Tibial nerve (tissue), 4 donors: ENCODE results near the gene AUTS2. TPM values are rescaled to one million over a fixed set of nuclear protein-coding genes. Genes with fewer than 3 reads are reported as not detected.

ENCODE experiments used
- DNase-seq, 2 donors: peaks; one replicate each; pipeline ENCODE4 v3.0.0-alpha.2; 2019; ENCODE audit warnings: low spot score in 2 of 2
- H3K27ac ChIP-seq, 4 donors: fragments of 200-600 bp; sonication (generic) in 3 of 4; one replicate each; pipeline ENCODE4 v1.5.1; 2017 to 2019; ENCODE audit warnings: mild to moderate bottlenecking in 1 of 4
- H3K27me3 ChIP-seq, 2 donors: fragments of 200-600 bp; sonication (generic) in 1 of 2; one replicate each; pipeline versions ENCODE4 v1.5.1 to v1.6.0; 2017 to 2019
- H3K36me3 ChIP-seq, 3 donors: fragments of 200-600 bp; sonication (generic); one replicate each; pipeline ENCODE4 v1.5.1; 2018 to 2019
- H3K4me1 ChIP-seq, 4 donors: fragments of 200-600 bp; sonication (generic) in 3 of 4; one replicate each; pipeline ENCODE4 v1.5.1; 2017 to 2019
- H3K4me3 ChIP-seq, 4 donors: fragments of 200-600 bp; sonication (generic) in 3 of 4; one replicate each; pipeline ENCODE4 v1.5.1; 2017 to 2019; ENCODE audit warnings: mild to moderate bottlenecking in 1 of 4, moderate library complexity in 1 of 4
- H3K9me3 ChIP-seq, 4 donors: fragments of 200-600 bp; sonication (generic) in 3 of 4; one replicate each; pipeline ENCODE4 v1.5.1; 2017 to 2019
- EP300 ChIP-seq, 2 donors: sonication (generic); formaldehyde crosslinking; IDR thresholded peaks; one replicate each; pipeline ENCODE4 v1.6.1; 2017; ENCODE audit warnings: antibody characterized with exemption in 2 of 2, mild to moderate bottlenecking in 1 of 2
- POLR2A ChIP-seq, 2 donors: fragments of 450-650 bp; IDR thresholded peaks; one replicate each; pipeline ENCODE4 v1.6.1; 2017; ENCODE audit warnings: antibody characterized with exemption in 2 of 2, mild to moderate bottlenecking in 2 of 2, moderate library complexity in 2 of 2
- WGBS, 2 donors: methylation state at CpG; one replicate each; pipeline ENCODE4 v1.1.5; 2018; 5-methylcytosine and 5-hydroxymethylcytosine counted together
- total RNA-seq, 4 donors: library from RNA; depleted of rRNA; stranded (reverse); fragments of >200 nt; gene quantifications; one replicate each; pipeline ENCODE4 v1.1.0, GENCODE V29; 2016
- TF ChIP-seq, protein P1 (sequence below), 5 experiments: fragments of 200-600 bp in 3 of 5; fragments of 450-650 bp in 2 of 5; sonication (generic) in 3 of 5; IDR thresholded peaks; one replicate each; pipeline ENCODE4 v1.5.1; 2016 to 2019; ENCODE audit warnings: antibody characterized with exemption in 5 of 5, mild to moderate bottlenecking in 3 of 5, moderate library complexity in 2 of 5

Gene AUTS2
- total RNA-seq, 4 donors from 2014 or later, result 56.6 to 87.9 (median 71.6) TPM

DNA sequence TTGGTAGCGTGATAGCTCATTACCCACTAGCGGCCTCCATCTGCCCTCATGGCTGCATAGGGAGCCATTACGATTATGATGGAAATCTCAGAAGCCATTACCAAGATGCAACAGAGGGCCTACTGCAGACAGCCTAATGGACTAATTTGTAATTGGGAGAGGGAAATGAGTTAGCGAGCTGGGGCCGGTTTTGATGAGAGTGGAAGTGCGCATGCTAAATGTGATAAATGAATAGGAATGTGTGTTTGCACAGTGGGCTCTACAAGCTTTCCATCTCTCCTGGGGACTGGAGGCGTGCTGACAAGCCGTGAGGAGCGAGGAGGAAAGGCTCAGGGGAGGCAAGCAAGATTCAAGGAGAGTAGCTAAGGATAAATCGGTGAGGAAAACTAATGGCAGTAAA lies 889.2 kb downstream of the AUTS2 start:
- Histone ChIP-seq H3K27me3 (no peaks in the 10 kb centered on the region), H3K4me1 (peaks cover 0 to 7% (median 0%) of the 10 kb centered on the region in 4 donors)
- 94 to 98% methylated on average over 10 of the region's 10 CpGs for WGBS, 2 donors

DNA sequence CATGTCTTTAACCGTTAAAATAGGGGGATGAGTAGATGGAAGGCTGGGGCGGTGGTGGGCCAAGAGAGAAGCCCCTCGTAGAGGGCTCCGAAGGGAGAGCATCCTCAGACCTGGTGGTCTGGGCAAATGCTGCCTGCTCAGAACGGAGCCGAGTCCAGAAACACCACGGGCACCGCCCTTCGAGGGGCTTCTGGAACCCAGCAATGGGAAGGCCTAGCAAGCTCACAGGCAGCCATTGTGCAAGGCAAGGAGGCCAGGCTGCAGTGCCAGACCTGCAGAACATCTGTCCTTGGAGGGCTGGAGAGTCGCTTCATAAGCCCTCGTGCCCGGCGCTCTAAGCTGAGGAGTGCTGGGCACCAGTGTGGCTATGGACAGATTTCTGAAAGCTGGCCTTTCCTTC lies 889.6 kb downstream of the AUTS2 start:
- Histone ChIP-seq H3K27ac (no peak overlapping the region), H3K4me1 (peaks cover 0 to 7% (median 0%) of the 10 kb centered on the region in 4 donors), H3K9me3 (peaks cover 0 to 3% (median 0%) of the 10 kb centered on the region in 4 donors), H3K36me3 (no peaks in the 10 kb centered on the region), H3K27me3 (no peaks in the 10 kb centered on the region), H3K4me3 (no peak overlapping the region)
- no peak for DNase-seq
- TF ChIP-seq EP300 (IDR thresholded peaks at IDR 0.05) (no peak), POLR2A (IDR thresholded peaks at IDR 0.05) (no peak)
- TF ChIP-seq, protein P1, sequence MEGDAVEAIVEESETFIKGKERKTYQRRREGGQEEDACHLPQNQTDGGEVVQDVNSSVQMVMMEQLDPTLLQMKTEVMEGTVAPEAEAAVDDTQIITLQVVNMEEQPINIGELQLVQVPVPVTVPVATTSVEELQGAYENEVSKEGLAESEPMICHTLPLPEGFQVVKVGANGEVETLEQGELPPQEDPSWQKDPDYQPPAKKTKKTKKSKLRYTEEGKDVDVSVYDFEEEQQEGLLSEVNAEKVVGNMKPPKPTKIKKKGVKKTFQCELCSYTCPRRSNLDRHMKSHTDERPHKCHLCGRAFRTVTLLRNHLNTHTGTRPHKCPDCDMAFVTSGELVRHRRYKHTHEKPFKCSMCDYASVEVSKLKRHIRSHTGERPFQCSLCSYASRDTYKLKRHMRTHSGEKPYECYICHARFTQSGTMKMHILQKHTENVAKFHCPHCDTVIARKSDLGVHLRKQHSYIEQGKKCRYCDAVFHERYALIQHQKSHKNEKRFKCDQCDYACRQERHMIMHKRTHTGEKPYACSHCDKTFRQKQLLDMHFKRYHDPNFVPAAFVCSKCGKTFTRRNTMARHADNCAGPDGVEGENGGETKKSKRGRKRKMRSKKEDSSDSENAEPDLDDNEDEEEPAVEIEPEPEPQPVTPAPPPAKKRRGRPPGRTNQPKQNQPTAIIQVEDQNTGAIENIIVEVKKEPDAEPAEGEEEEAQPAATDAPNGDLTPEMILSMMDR (IDR thresholded peaks at IDR 0.05), result no peak
- WGBS, 2 donors, result 94 to 96% methylated on average over 9 to 12 of the region's 13 CpGs

More for the DNA sequence above, 889.2 kb downstream of the AUTS2 start:
- Histone ChIP-seq H3K36me3 (no peaks in the 10 kb centered on the region), H3K27ac (no peak overlapping the region), H3K9me3 (peaks cover 0 to 3% (median 0%) of the 10 kb centered on the region in 4 donors), H3K4me3 (no peak overlapping the region)
- DNase-seq, result no peak
- TF ChIP-seq, protein P1 (IDR thresholded peaks at IDR 0.05), result no peak
- no peak for TF ChIP-seq EP300 (IDR thresholded peaks at IDR 0.05)
- no peak for TF ChIP-seq POLR2A (IDR thresholded peaks at IDR 0.05)

DNA sequence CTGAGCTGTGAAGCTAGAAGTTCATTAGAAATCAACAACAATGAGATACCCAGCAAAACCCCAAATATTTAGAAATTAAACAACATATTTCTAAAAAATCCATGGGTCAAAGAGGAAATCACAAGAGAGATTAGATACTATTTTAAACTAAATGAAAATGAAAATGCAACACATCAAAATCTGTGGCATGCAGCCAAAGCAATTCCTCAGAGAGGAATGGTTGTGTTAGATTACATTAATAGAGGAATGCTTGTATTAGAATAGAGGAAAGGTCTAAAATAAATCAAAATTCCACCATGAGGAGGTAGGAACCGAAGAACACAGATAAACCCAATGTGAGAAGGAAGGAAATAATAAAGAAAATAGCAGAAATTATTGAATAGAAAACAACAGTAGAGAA lies 891.5 kb downstream of the AUTS2 start:
- DNase-seq, result peak; percentile 21 to 52
- 5 to 15% methylated on average over 1 of the region's 1 CpG for WGBS, 2 donors
- no peak overlapping the region for H3K4me3 ChIP-seq

DNA sequence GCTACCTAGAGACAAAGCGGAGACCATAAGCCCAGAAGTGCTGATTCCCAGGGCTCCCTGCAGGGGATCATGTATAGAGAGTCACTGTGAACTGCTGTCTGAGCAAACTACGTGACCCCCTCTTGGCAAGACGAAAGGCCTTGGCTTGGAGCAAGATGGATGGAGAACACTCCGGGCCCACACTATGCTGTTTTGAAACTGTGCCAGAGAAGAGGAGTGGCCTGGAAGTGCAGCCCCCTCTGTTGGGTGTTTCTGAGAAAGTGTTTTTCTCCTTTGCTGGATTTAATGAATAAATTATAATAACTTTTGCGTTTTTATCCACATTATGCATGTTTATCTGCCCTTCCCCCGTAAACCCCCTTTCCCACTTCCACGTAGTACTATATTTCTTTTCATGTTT lies 894.4 kb downstream of the AUTS2 start:
- H3K9me3 ChIP-seq, result no peaks in the 10 kb centered on the region
- 56 to 69% methylated on average over 7 of the region's 7 CpGs for WGBS, 2 donors
- DNase-seq, result no peak
- no peak overlapping the region for H3K4me3 ChIP-seq
- no peaks in the 10 kb centered on the region for H3K27me3 ChIP-seq
- no peak overlapping the region for H3K27ac ChIP-seq
- no peaks in the 10 kb centered on the region for H3K36me3 ChIP-seq
- TF ChIP-seq POLR2A (IDR thresholded peaks at IDR 0.05) (no peak), EP300 (IDR thresholded peaks at IDR 0.05) (no peak)
- TF ChIP-seq, protein P1 (IDR thresholded peaks at IDR 0.05), result no peak
- peaks cover 0 to 7% (median 0%) of the 10 kb centered on the region in 4 donors for H3K4me1 ChIP-seq

More for the DNA sequence above, 891.5 kb downstream of the AUTS2 start:
- Histone ChIP-seq H3K4me1 (peaks cover 0 to 7% (median 0%) of the 10 kb centered on the region in 4 donors), H3K9me3 (no peaks in the 10 kb centered on the region), H3K27me3 (no peaks in the 10 kb centered on the region), H3K36me3 (no peaks in the 10 kb centered on the region), H3K27ac (no peak overlapping the region)
- TF ChIP-seq POLR2A (IDR thresholded peaks at IDR 0.05) (no peak), EP300 (IDR thresholded peaks at IDR 0.05) (no peak)
- TF ChIP-seq, protein P1 (IDR thresholded peaks at IDR 0.05), result no peak

DNA sequence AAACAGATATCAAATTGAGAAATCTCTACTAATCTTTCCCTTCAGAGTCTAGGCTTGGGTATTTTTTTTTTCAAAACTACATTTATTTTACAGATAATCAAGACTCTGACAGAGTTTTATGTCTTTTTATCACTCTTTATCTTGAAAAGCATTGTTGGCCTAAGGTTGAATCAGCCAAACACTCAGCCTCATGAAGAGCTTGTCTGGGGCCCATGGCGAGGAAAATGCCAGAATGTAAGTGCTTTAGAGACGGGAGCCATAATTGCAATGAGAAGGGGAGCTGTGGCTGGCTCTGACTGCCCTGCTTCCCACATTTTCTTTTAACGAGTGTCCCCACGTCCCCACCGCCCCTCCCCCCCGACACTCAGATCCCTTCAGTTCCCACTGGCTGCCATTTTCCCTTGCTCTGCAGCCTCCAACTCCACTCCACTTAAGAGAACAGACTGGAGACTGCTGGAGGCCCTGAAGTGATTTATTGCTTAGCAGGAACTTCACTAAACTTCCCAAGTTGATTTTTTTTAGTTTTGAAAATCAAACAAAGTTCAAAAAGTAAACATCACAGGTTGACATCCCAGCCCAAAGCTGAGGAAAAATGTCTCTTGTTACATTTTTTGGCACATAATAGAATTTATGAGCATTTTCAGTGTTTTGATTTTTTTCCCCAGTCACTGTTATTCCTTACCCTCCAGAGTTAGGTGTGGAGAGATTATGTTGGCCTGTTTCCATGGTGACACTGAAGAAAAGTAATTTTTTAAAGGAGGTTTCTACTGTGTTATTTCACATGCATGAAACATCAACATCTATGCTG lies 896.2 kb downstream of the AUTS2 start:
- no peak for DNase-seq
- H3K27me3 ChIP-seq, result no peaks in the 10 kb centered on the region
- no peaks in the 10 kb centered on the region for H3K36me3 ChIP-seq
- TF ChIP-seq, protein P1 (IDR thresholded peaks at IDR 0.05), result no peak
- no peak overlapping the region for H3K27ac ChIP-seq
- 72 to 76% methylated on average over 6 of the region's 6 CpGs for WGBS, 2 donors
- H3K4me3 ChIP-seq, result no peak overlapping the region
- no peaks in the 10 kb centered on the region for H3K9me3 ChIP-seq
- H3K4me1 ChIP-seq, result peaks cover 0 to 9% (median 0%) of the 10 kb centered on the region in 4 donors
